Trophoblast cell (in vitro differentiated cells and primary cell): ENCODE data around the gene CTRB1.
A peak's percentile ranks its signal among the peaks of the same experiment; 100 is the strongest.

ENCODE experiments used
- DNase-seq, 2 donors: peaks; one replicate each; pipeline ENCODE4 v3.0.0-alpha.2; 2016
- H2AFZ ChIP-seq: 2 replicates; pipeline ENCODE4 v1.6.1; 2013; ENCODE audit warnings: low read length, moderate library complexity, mild to moderate bottlenecking; ENCODE audit not compliant: insufficient read depth, poor library complexity
- H2AK5ac ChIP-seq: 2 replicates; pipeline ENCODE4 v1.6.1; 2013; ENCODE audit warnings: mild to moderate bottlenecking, low read length
- H2BK120ac ChIP-seq: 2 replicates; pipeline ENCODE4 v1.6.1; 2013; ENCODE audit warnings: low read length, mild to moderate bottlenecking, moderate library complexity; ENCODE audit not compliant: insufficient read depth, poor library complexity
- H2BK12ac ChIP-seq: 2 replicates; pipeline ENCODE4 v1.6.1; 2013; ENCODE audit warnings: mild to moderate bottlenecking, low read length, moderate library complexity
- H2BK5ac ChIP-seq: 2 replicates; pipeline ENCODE4 v1.6.1; 2013; ENCODE audit warnings: low read length, low read depth, moderate library complexity, mild to moderate bottlenecking; ENCODE audit not compliant: poor library complexity
- H3K14ac ChIP-seq: 2 replicates; pipeline ENCODE4 v1.6.1; 2013; ENCODE audit warnings: mild to moderate bottlenecking, low read length
- H3K18ac ChIP-seq: 2 replicates; pipeline ENCODE4 v1.6.1; 2013; ENCODE audit warnings: mild to moderate bottlenecking, low read length
- H3K23ac ChIP-seq: 2 replicates; pipeline ENCODE4 v1.6.1; 2013; ENCODE audit warnings: low read length
- H3K27ac ChIP-seq: 2 replicates; pipeline ENCODE4 v1.5.1; 2013; ENCODE audit warnings: low read depth, mild to moderate bottlenecking, inconsistent platforms, low read length, moderate library complexity
- H3K27me3 ChIP-seq: 2 replicates; pipeline ENCODE4 v1.6.1; 2013; ENCODE audit warnings: inconsistent platforms, mild to moderate bottlenecking, low read length, moderate library complexity; ENCODE audit not compliant: insufficient read depth
- H3K36me3 ChIP-seq, 2 experiments: 1 replicate in 1 of 2; 2 replicates in 1 of 2; pipeline ENCODE4 v1.6.1; 2013; ENCODE audit warnings: low read length in 2 of 2, mild to moderate bottlenecking in 2 of 2, moderate library complexity in 1 of 2; ENCODE audit not compliant: insufficient read depth in 2 of 2, control insufficient read depth in 1 of 2
- H3K4ac ChIP-seq: 2 replicates; pipeline ENCODE4 v1.6.1; 2013; ENCODE audit warnings: low read depth, mild to moderate bottlenecking, low read length, moderate library complexity
- H3K4me1 ChIP-seq, 2 experiments: 1 replicate in 1 of 2; 2 replicates in 1 of 2; pipeline ENCODE4 v1.6.1; 2013; ENCODE audit warnings: low read length in 2 of 2, mild to moderate bottlenecking in 2 of 2, moderate library complexity in 1 of 2; ENCODE audit not compliant: insufficient read depth in 2 of 2, control insufficient read depth in 1 of 2
- H3K4me2 ChIP-seq: 2 replicates; pipeline ENCODE4 v1.6.1; 2013; ENCODE audit warnings: inconsistent platforms, mild to moderate bottlenecking, low read length, moderate library complexity
- H3K4me3 ChIP-seq: 2 replicates; pipeline ENCODE4 v1.5.1; 2013; ENCODE audit warnings: mild to moderate bottlenecking, low read depth, low read length, inconsistent platforms
- H3K79me1 ChIP-seq: one replicate; pipeline ENCODE4 v1.6.1; 2013; ENCODE audit warnings: low read length
- H3K79me2 ChIP-seq: 2 replicates; pipeline ENCODE4 v1.6.1; 2013; ENCODE audit warnings: low read length, mild to moderate bottlenecking; ENCODE audit not compliant: control insufficient read depth, insufficient read depth, poor library complexity
- H3K9ac ChIP-seq: 2 replicates; pipeline ENCODE4 v1.6.1; 2013; ENCODE audit warnings: mild to moderate bottlenecking, low read length
- H3K9me3 ChIP-seq: 2 replicates; pipeline ENCODE4 v1.6.1; 2013; ENCODE audit warnings: low read depth, mild to moderate bottlenecking, control low read depth, inconsistent platforms, low read length; ENCODE audit not compliant: insufficient read depth
- H4K12ac ChIP-seq: 2 replicates; pipeline ENCODE4 v1.6.1; 2013; ENCODE audit warnings: low read depth, mild to moderate bottlenecking, low read length, moderate library complexity
- H4K8ac ChIP-seq: 2 replicates; pipeline ENCODE4 v1.6.1; 2013; ENCODE audit warnings: low read depth, mild to moderate bottlenecking, low read length, moderate library complexity
- H4K91ac ChIP-seq: one replicate; pipeline ENCODE4 v1.6.1; 2013; ENCODE audit warnings: low read depth, mild to moderate bottlenecking, low read length, moderate library complexity
- WGBS: extraction: QIAGEN DNeasy Blood & Tissue Kit; methylation state at CpG from one replicate; pipeline ENCODE4 v1.1.7; 2013; ENCODE audit warnings: missing lambda C conversion rate; ENCODE audit not compliant: insufficient read length, insufficient coverage; ENCODE audit errors: extremely low coverage; 5-methylcytosine and 5-hydroxymethylcytosine counted together

CTRB1 gene

DNA sequence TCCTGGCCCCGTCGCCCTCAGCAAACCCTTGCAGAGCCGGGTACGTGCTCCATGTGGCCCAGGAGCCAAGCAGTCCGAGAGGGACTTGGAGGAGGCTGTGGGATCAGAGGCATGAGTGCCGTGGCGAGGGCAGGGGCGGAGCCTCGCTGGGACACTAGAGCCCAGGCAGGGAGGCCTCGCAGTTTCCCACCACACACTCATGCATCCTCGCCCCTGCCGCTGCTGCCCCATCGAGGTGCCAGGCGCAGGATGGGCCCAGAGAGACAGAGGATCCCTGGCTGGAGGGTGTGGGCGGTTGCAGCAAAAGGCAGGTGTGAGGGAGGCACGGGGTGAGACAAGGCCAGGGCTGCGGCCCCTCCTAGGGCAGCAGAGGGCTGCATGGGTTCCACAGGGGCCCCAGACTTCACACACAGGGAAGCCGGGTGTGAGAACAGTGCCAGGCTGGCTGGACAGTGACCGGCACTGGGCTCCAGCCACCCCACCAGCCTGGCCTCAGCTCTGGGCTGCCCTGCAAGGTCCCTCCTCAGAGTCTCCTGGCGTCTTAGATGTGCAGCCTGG, 25.0 kb downstream of the CTRB1 start:
- peak overlapping the region; percentile 94 for H2BK5ac ChIP-seq
- H4K8ac ChIP-seq, result peak overlapping the region; percentile 47
- H2BK120ac ChIP-seq, result peak overlapping the region; percentile 77
- peaks cover 68 to 71% of the 10 kb centered on the region in 2 experiments for H3K36me3 ChIP-seq
- DNase-seq, result no peak
- peak overlapping the region; percentile 6 for H3K9ac ChIP-seq
- H3K27ac ChIP-seq, result peak overlapping the region; percentile 93
- H2BK12ac ChIP-seq, result peak overlapping the region; percentile 13
- H3K4me3 ChIP-seq, result no peak overlapping the region
- peak overlapping the region; percentile 59 for H3K14ac ChIP-seq
- H3K4me2 ChIP-seq, result no peak overlapping the region
- H3K4ac ChIP-seq, result peak overlapping the region; percentile 71
- H4K91ac ChIP-seq, result peak overlapping the region; percentile 99
- H2AK5ac ChIP-seq, result peak overlapping the region; percentile 24
- H2AFZ ChIP-seq, result peak overlapping the region; percentile 4
- peaks cover 44% of the 10 kb centered on the region for H3K79me1 ChIP-seq
- peaks cover 2% of the 10 kb centered on the region for H3K9me3 ChIP-seq
- H3K79me2 ChIP-seq, result peaks cover 73% of the 10 kb centered on the region
- H3K18ac ChIP-seq, result peak overlapping the region; percentile 32
- H3K27me3 ChIP-seq, result no peaks in the 10 kb centered on the region
- no peak overlapping the region for H3K23ac ChIP-seq
- peaks cover 57 to 68% of the 10 kb centered on the region in 2 experiments for H3K4me1 ChIP-seq
- H4K12ac ChIP-seq, result no peak overlapping the region
- no CpG with 5 or more reads among the region's 20 CpGs for WGBS

DNA sequence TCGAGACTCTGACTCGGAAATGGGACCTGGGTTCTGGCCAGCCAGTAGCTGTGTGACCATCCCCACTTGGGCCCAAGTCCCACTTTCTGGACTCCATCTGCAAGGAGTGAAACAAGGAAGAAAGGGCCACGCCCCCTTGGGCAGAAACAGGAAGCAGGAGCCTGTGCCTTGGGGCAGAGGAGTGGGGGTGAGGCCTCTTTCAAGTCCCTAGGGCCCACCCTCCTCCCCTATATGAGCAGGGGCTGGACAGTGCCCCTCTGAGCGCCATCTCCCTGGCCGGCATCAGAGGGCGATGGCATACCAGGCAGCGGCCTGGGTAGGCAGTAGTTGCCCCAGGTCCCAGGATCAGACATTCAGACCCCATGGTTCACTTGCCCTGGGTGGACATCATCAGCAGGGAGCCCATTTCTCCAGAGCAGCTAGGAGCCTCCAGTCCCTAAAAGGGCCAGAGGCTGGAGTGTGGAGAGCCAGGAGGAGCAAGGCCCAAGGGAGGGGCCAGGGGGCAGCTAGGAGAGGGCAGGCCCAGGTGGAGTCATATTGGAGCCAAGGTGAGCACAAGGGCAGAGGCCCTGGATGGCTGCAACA, 25.5 kb downstream of the CTRB1 start:
- Histone ChIP-seq H3K36me3 (peaks cover 67% of the 10 kb centered on the region in 2 experiments), H2BK12ac (peak overlapping the region; percentile 13), H4K91ac (peak overlapping the region; percentile 99), H3K27ac (peak overlapping the region; percentile 93), H3K79me2 (peaks cover 75% of the 10 kb centered on the region), H3K18ac (peak overlapping the region; percentile 32), H3K9me3 (peaks cover 2% of the 10 kb centered on the region), H3K4me1 (peaks cover 57 to 68% of the 10 kb centered on the region in 2 experiments), H3K4ac (peak overlapping the region; percentile 71), H3K9ac (peak overlapping the region; percentile 69), H3K23ac (no peak overlapping the region), H3K4me3 (no peak overlapping the region), H3K14ac (peak overlapping the region; percentile 59), H3K79me1 (peaks cover 44% of the 10 kb centered on the region), H3K27me3 (no peaks in the 10 kb centered on the region), H3K4me2 (peak overlapping the region; percentile 40), H2BK5ac (peak overlapping the region; percentile 94), H4K12ac (peak overlapping the region; percentile 33), H4K8ac (peak overlapping the region; percentile 47), H2AFZ (peak overlapping the region; percentile 35), H2BK120ac (peak overlapping the region; percentile 77), H2AK5ac (peak overlapping the region; percentile 44)
- no peak for DNase-seq
- no CpG with 5 or more reads among the region's 7 CpGs for WGBS

- H3K23ac ChIP-seq, result no peak overlapping the region
- H3K4me2 ChIP-seq, result peak overlapping the region; percentile 40
- no peaks in the 10 kb centered on the region for H3K27me3 ChIP-seq
- no peak overlapping the region for H3K4me3 ChIP-seq
- peak overlapping the region; percentile 70 for H3K14ac ChIP-seq
- peak overlapping the region; percentile 40 for H2AFZ ChIP-seq
- H3K36me3 ChIP-seq, result peaks cover 59 to 61% of the 10 kb centered on the region in 2 experiments
- peak overlapping the region; percentile 33 for H4K12ac ChIP-seq
- peak overlapping the region; percentile 99 for H4K91ac ChIP-seq
- peaks cover 59 to 68% of the 10 kb centered on the region in 2 experiments for H3K4me1 ChIP-seq
- peak overlapping the region; percentile 69 for H3K9ac ChIP-seq
- peak overlapping the region; percentile 94 for H2BK5ac ChIP-seq
- DNase-seq, result peak; percentile 77 to 81
- no CpG with 5 or more reads among the region's 25 CpGs for WGBS
- H3K9me3 ChIP-seq, result peaks cover 2% of the 10 kb centered on the region
- peaks cover 42% of the 10 kb centered on the region for H3K79me1 ChIP-seq
- H3K27ac ChIP-seq, result peak overlapping the region; percentile 95
- peak overlapping the region; percentile 71 for H3K4ac ChIP-seq
- peaks cover 75% of the 10 kb centered on the region for H3K79me2 ChIP-seq
- H2BK120ac ChIP-seq, result peak overlapping the region; percentile 94
- H4K8ac ChIP-seq, result peak overlapping the region; percentile 58
- peak overlapping the region; percentile 44 for H2AK5ac ChIP-seq
- H3K18ac ChIP-seq, result peak overlapping the region; percentile 85
- peak overlapping the region; percentile 45 for H2BK12ac ChIP-seq
These were observed 26.3 kb downstream of the CTRB1 start for GRCh38 chr16:75244844-75245758.

- peak overlapping the region; percentile 62 for H3K14ac ChIP-seq
- peaks cover 58 to 60% of the 10 kb centered on the region in 2 experiments for H3K4me1 ChIP-seq
- peak overlapping the region; percentile 67 for H2BK5ac ChIP-seq
- H3K4me2 ChIP-seq, result peak overlapping the region; percentile 3
- H3K9me3 ChIP-seq, result no peaks in the 10 kb centered on the region
- peak overlapping the region; percentile 95 for H3K27ac ChIP-seq
- H3K4me3 ChIP-seq, result no peak overlapping the region
- H3K4ac ChIP-seq, result peak overlapping the region; percentile 63
- H4K12ac ChIP-seq, result no peak overlapping the region
- H2BK12ac ChIP-seq, result peak overlapping the region; percentile 63
- H2AK5ac ChIP-seq, result peak overlapping the region; percentile 28
- peak overlapping the region; percentile 72 for H3K18ac ChIP-seq
- no CpG with 5 or more reads among the region's 12 CpGs for WGBS
- no peak overlapping the region for H2AFZ ChIP-seq
- H3K27me3 ChIP-seq, result no peaks in the 10 kb centered on the region
- DNase-seq, result no peak
- peaks cover 45 to 47% of the 10 kb centered on the region in 2 experiments for H3K36me3 ChIP-seq
- peak overlapping the region; percentile 25 for H2BK120ac ChIP-seq
- H3K9ac ChIP-seq, result peak overlapping the region; percentile 52
- peak overlapping the region; percentile 59 for H4K8ac ChIP-seq
- peaks cover 82% of the 10 kb centered on the region for H3K79me2 ChIP-seq
- no peak overlapping the region for H3K23ac ChIP-seq
- H4K91ac ChIP-seq, result peak overlapping the region; percentile 52
- H3K79me1 ChIP-seq, result peaks cover 54% of the 10 kb centered on the region
These were observed 27.9 kb downstream of the CTRB1 start for GRCh38 chr16:75246504-75247205.
